MM.1S (cell line): Measurements from ENCODE around the gene NUDT1.

Experiments
- EZH2phosphoT487 ChIP-seq: fragments of 300-600 bp; sonication (generic); IDR thresholded peaks from 2 replicates; pipeline ENCODE4 v1.6.1; 2018; ENCODE audit warnings: antibody characterized with exemption, low read length
- TF ChIP-seq, protein P1 (sequence below): fragments of 300-600 bp; sonication (generic); IDR thresholded peaks from 2 replicates; pipeline ENCODE4 v1.5.1; 2016; ENCODE audit warnings: antibody characterized with exemption, low read length, mixed read lengths

DNA sequence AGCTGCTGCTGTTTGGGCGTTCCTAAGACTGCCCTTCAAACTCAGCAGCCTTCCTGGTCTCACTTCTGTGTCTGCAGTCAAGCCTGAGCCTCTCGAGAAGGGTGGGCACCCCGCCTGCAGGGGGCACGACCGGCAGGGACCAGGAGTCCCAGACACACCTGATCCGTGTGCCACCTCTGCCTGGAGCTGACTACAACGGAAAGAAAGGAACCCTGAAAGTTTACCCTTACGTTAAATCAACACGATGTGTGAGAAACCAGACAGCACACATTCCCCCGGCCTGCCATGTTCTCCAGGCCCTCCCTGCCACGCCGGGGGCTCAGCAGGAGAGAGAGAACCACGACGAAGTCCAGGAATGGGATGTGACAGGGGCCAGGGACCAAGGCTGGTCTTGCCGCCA lies 14.3 kb upstream of the NUDT1 start:
- TF ChIP-seq, protein P1, sequence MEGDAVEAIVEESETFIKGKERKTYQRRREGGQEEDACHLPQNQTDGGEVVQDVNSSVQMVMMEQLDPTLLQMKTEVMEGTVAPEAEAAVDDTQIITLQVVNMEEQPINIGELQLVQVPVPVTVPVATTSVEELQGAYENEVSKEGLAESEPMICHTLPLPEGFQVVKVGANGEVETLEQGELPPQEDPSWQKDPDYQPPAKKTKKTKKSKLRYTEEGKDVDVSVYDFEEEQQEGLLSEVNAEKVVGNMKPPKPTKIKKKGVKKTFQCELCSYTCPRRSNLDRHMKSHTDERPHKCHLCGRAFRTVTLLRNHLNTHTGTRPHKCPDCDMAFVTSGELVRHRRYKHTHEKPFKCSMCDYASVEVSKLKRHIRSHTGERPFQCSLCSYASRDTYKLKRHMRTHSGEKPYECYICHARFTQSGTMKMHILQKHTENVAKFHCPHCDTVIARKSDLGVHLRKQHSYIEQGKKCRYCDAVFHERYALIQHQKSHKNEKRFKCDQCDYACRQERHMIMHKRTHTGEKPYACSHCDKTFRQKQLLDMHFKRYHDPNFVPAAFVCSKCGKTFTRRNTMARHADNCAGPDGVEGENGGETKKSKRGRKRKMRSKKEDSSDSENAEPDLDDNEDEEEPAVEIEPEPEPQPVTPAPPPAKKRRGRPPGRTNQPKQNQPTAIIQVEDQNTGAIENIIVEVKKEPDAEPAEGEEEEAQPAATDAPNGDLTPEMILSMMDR = no peak
- no peak for TF ChIP-seq EZH2phosphoT487
